ENCODE data around the gene SPATA3.

Gene SPATA3

GRCh38 chr2:230985519-230986231 lies 10.2 kb upstream of the SPATA3 start:
- POLR2A ChIA-PET (ENCODE audit: low non-redundant PET): no interaction called here
- no peak for DNase-seq (ENCODE audit: low spot score)
- TF ChIP-seq CTCF (conservative IDR thresholded peaks at IDR 0.05; ENCODE audit: low read depth): no peak
- CTCF ChIA-PET: interaction anchor here (1.0 to 2.5 kb wide), 2 partner anchors 83 to 161 kb away, joined by 3 to 45 read pairs; no protein-coding TSS in a partner anchor
- no peak overlapping the region for H3K27ac ChIP-seq

GRCh38 chr2:230986520-230987136 lies 9.3 kb upstream of the SPATA3 start:
- ChIA-PET CTCF (interaction anchor here (0.6 to 3.1 kb wide), 30 partner anchors 8 to 1322 kb away, joined by 3 to 45 read pairs (median 4); no protein-coding TSS in a partner anchor), POLR2A (ENCODE audit: low non-redundant PET) (no interaction called here)
- no peak for DNase-seq (ENCODE audit: low spot score)
- H3K27ac ChIP-seq: no peak overlapping the region
- TF ChIP-seq CTCF (conservative IDR thresholded peaks at IDR 0.05; ENCODE audit: low read depth): no peak

GRCh38 chr2:230987137-230988020 lies 8.5 kb upstream of the SPATA3 start:
- no peak overlapping the region for H3K27ac ChIP-seq
- ChIA-PET CTCF (interaction anchor here (0.6 to 3.1 kb wide), 34 partner anchors 8 to 1321 kb away, joined by 3 to 45 read pairs (median 3); no protein-coding TSS in a partner anchor), POLR2A (ENCODE audit: low non-redundant PET) (interaction anchor here (0.6 kb wide), 1 partner anchor 52 kb away, joined by 5 read pairs; no protein-coding TSS in a partner anchor)
- TF ChIP-seq CTCF (conservative IDR thresholded peaks at IDR 0.05; ENCODE audit: low read depth): peak; percentile 92
- DNase-seq (ENCODE audit: low spot score): peak; percentile 87

- no peak for DNase-seq (ENCODE audit: low spot score)
- POLR2A ChIA-PET (ENCODE audit: low non-redundant PET): no interaction called here
- H3K27ac ChIP-seq: no peak overlapping the region
- CTCF ChIA-PET: interaction anchor here (0.6 to 3.1 kb wide), 2 partner anchors 165 to 254 kb away, joined by 3 to 19 read pairs; no protein-coding TSS in a partner anchor
- no peak for TF ChIP-seq CTCF (conservative IDR thresholded peaks at IDR 0.05; ENCODE audit: low read depth)
Observed at GRCh38 chr2:230989731-230990130, 6.2 kb upstream of the SPATA3 start.

GRCh38 chr2:230990131-230990898 lies 5.6 kb upstream of the SPATA3 start:
- TF ChIP-seq CTCF (conservative IDR thresholded peaks at IDR 0.05; ENCODE audit: low read depth): no peak
- DNase-seq (ENCODE audit: low spot score): no peak
- ChIA-PET CTCF (interaction anchor here (0.6 kb wide), 2 partner anchors 62 to 255 kb away, joined by 3 read pairs; no protein-coding TSS in a partner anchor), POLR2A (ENCODE audit: low non-redundant PET) (no interaction called here)
- H3K27ac ChIP-seq: no peak overlapping the region

Data from RWPE1 (cell line).